Natural killer cell (primary cell): ENCODE results near the gene KCNK10. TPM values are rescaled to one million over a fixed set of nuclear protein-coding genes. Genes with fewer than 3 reads are reported as not detected.

Experiments
- ATAC-seq, 3 donors: fragments of 150-1000 bp in 2 of 3; fragments of 200-7000 bp in 1 of 3; cut with Tn5 transposase; 1 replicate in 1 of 3; 2 replicates in 2 of 3; pipeline ENCODE4 v1.10.0; 2021; ENCODE audit warnings: mild to moderate bottlenecking in 2 of 3, moderate library complexity in 2 of 3
- DNase-seq, 2 donors: peaks; one replicate each; pipeline versions ENCODE4 v3.0.0 to v3.0.0-alpha.2; 2013 to 2021; ENCODE audit warnings: mixed read lengths in 1 of 2
- H3K27ac ChIP-seq: one replicate; pipeline ENCODE4 v1.5.1; 2013; ENCODE audit warnings: mild to moderate bottlenecking, low read length
- H3K27me3 ChIP-seq: one replicate; pipeline ENCODE4 v1.6.1; 2013; ENCODE audit warnings: low read length; ENCODE audit not compliant: control insufficient read depth, insufficient read depth
- H3K36me3 ChIP-seq: one replicate; pipeline ENCODE4 v1.6.1; 2013; ENCODE audit warnings: low read length; ENCODE audit not compliant: control insufficient read depth, insufficient read depth
- H3K4me1 ChIP-seq: one replicate; pipeline ENCODE4 v1.6.1; 2013; ENCODE audit warnings: low read length; ENCODE audit not compliant: control insufficient read depth, insufficient read depth
- H3K4me3 ChIP-seq: one replicate; pipeline ENCODE4 v1.5.1; 2013; ENCODE audit warnings: low read length
- H3K9me3 ChIP-seq: one replicate; pipeline ENCODE4 v1.6.1; 2013; ENCODE audit warnings: low read length; ENCODE audit not compliant: control insufficient read depth, insufficient read depth
- H3K27ac Mint-ChIP-seq, 2 donors: one replicate each; pipeline ENCODE4 v1.8.0; 2022; ENCODE audit warnings: mild to moderate bottlenecking in 2 of 2, mixed read lengths in 2 of 2, moderate library complexity in 1 of 2
- H3K27me3 Mint-ChIP-seq, 2 donors: one replicate each; pipeline ENCODE4 v1.8.0; 2022; ENCODE audit warnings: low read depth in 2 of 2, mixed read lengths in 2 of 2
- H3K36me3 Mint-ChIP-seq: one replicate; pipeline ENCODE4 v1.8.0; 2022; ENCODE audit warnings: mixed read lengths
- H3K4me1 Mint-ChIP-seq, 2 donors: one replicate each; pipeline ENCODE4 v1.8.0; 2022; ENCODE audit warnings: mixed read lengths in 2 of 2
- H3K4me3 Mint-ChIP-seq: one replicate; pipeline ENCODE4 v1.8.0; 2022; ENCODE audit warnings: mild to moderate bottlenecking, moderate library complexity, mixed read lengths
- H3K9me3 Mint-ChIP-seq, 2 donors: one replicate each; pipeline ENCODE4 v1.8.0; 2022; ENCODE audit warnings: mixed read lengths in 2 of 2
- CTCF ChIP-seq: fragments of 200-600 bp; IDR thresholded peaks from one replicate; pipeline ENCODE4 v1.8.0; 2022; ENCODE audit warnings: antibody characterized with exemption
- WGBS: methylation state at CpG from one replicate; pipeline ENCODE4 v1.1.7; 2013; ENCODE audit warnings: missing lambda C conversion rate; ENCODE audit not compliant: insufficient coverage; 5-methylcytosine and 5-hydroxymethylcytosine counted together
- intact Hi-C: fragments of 100-400 bp; cut with micrococcal nuclease; formaldehyde crosslinking; loops from one replicate; pipeline ENCODE4 v1.14.2; 2022
- total RNA-seq, 4 donors: library from RNA; stranded (reverse); fragments of 120-200 nt in 1 of 4; gene quantifications; one replicate each; pipeline versions ENCODE4 v1.2.3 to v1.2.4, GENCODE V29; 2013 to 2022

KCNK10 gene
- total RNA-seq, 3 donors from 2014 or later (not counting 1 experiment from before 2014, with no cell fraction given), result not detected

DNA sequence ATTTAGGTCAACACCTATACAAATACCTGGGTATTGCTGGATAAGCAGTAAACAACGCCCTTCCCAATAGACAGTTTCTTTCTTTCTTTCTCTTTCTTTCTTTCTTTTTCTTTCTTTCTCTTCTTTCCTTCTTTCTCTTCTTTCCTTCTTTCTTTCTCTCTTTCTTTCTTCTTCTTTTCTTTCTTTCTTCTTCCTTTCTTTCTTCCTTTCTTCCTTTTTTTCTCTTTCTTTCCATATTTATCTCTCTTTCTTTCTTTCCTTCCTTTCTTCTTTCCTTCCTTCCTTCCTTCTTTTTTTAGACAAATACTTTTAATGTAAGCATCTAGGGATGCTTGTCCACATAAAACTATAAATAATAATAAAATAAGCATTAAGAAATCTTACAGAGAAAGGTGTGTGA is 123.2 kb downstream of the KCNK10 start:
- H3K36me3 Mint-ChIP-seq, result no peaks in the 10 kb centered on the region
- Histone ChIP-seq H3K4me3 (no peak overlapping the region), H3K27me3 (no peaks in the 10 kb centered on the region), H3K4me1 (no peaks in the 10 kb centered on the region), H3K9me3 (no peaks in the 10 kb centered on the region), H3K36me3 (no peaks in the 10 kb centered on the region), H3K27ac (no peak overlapping the region)
- H3K4me1 Mint-ChIP-seq, result no peaks in the 10 kb centered on the region
- 100% methylated on average over 1 of the region's 1 CpG for WGBS
- DNase-seq (no peak), ATAC-seq (no peak)
- no peaks in the 10 kb centered on the region for H3K9me3 Mint-ChIP-seq
- no peak for TF ChIP-seq CTCF
- peaks cover 23 to 27% of the 10 kb centered on the region in 2 donors for H3K27me3 Mint-ChIP-seq
- no peak overlapping the region for H3K4me3 Mint-ChIP-seq
- H3K27ac Mint-ChIP-seq, result no peak overlapping the region
- intact Hi-C loops, result no loop called here

- WGBS, result 88% methylated on average over 1 of the region's 1 CpG
- H3K9me3 Mint-ChIP-seq, result no peaks in the 10 kb centered on the region
- no peak for TF ChIP-seq CTCF
- H3K36me3 Mint-ChIP-seq, result no peaks in the 10 kb centered on the region
- H3K4me1 Mint-ChIP-seq, result no peaks in the 10 kb centered on the region
- no peak overlapping the region for H3K27ac Mint-ChIP-seq
- intact Hi-C loops, result no loop called here
- Histone ChIP-seq H3K27ac (no peak overlapping the region), H3K4me3 (no peak overlapping the region), H3K4me1 (no peaks in the 10 kb centered on the region), H3K9me3 (no peaks in the 10 kb centered on the region), H3K27me3 (no peaks in the 10 kb centered on the region), H3K36me3 (no peaks in the 10 kb centered on the region)
- ATAC-seq (peak in 1 of 3 donors; percentile 21), DNase-seq (no peak)
- H3K4me3 Mint-ChIP-seq, result no peak overlapping the region
- peaks cover 25 to 38% of the 10 kb centered on the region in 2 donors for H3K27me3 Mint-ChIP-seq
Measured at GRCh38 chr14:88198446-88198845, 124.6 kb downstream of the KCNK10 start.

DNA sequence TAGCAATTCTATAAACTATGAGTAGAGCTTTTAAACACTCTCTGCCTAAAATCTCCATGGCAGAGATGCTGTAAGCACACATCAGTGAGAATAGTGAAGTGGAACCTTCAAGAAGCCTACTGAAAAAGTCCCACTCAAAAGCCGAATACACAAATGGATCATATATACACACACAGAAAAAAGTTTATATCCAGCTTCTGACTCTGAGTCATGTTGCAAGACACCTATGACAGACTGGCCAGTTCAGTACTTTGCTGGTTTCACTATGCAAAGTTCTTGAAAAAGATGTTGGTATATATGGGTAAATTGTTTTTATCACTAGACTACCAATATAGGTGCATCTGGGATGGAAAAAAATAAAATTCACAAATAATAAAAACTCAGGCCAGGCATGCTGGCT is 126.1 kb downstream of the KCNK10 start:
- Mint-ChIP-seq H3K36me3 (no peaks in the 10 kb centered on the region), H3K4me3 (no peak overlapping the region), H3K4me1 (no peaks in the 10 kb centered on the region), H3K9me3 (no peaks in the 10 kb centered on the region), H3K27ac (no peak overlapping the region), H3K27me3 (peaks cover 21 to 46% of the 10 kb centered on the region in 2 donors)
- intact Hi-C loops, result no loop called here
- no peaks in the 10 kb centered on the region for H3K9me3 ChIP-seq
- H3K27ac ChIP-seq, result no peak overlapping the region
- no peak for TF ChIP-seq CTCF
- 89% methylated on average over 1 of the region's 1 CpG for WGBS
- H3K36me3 ChIP-seq, result no peaks in the 10 kb centered on the region
- DNase-seq, result no peak
- ATAC-seq, result no peak
- no peaks in the 10 kb centered on the region for H3K27me3 ChIP-seq
- no peak overlapping the region for H3K4me3 ChIP-seq
- H3K4me1 ChIP-seq, result no peaks in the 10 kb centered on the region

GRCh38 chr14:88196116-88196890 is 126.8 kb downstream of the KCNK10 start:
- Histone ChIP-seq H3K4me3 (no peak overlapping the region), H3K4me1 (no peaks in the 10 kb centered on the region), H3K9me3 (no peaks in the 10 kb centered on the region), H3K36me3 (no peaks in the 10 kb centered on the region), H3K27me3 (no peaks in the 10 kb centered on the region), H3K27ac (no peak overlapping the region)
- Mint-ChIP-seq H3K9me3 (no peaks in the 10 kb centered on the region), H3K27ac (no peak overlapping the region), H3K36me3 (no peaks in the 10 kb centered on the region), H3K4me3 (no peak overlapping the region), H3K4me1 (no peaks in the 10 kb centered on the region), H3K27me3 (peaks cover 23 to 51% of the 10 kb centered on the region in 2 donors)
- 89% methylated on average over 5 of the region's 7 CpGs for WGBS
- intact Hi-C loops, result no loop called here
- no peak for TF ChIP-seq CTCF
- DNase-seq (no peak), ATAC-seq (no peak)
